Lower leg skin (tissue), 4 donors: ENCODE data around the gene RANBP3L. TPM values are rescaled to one million over a fixed set of nuclear protein-coding genes. Genes with fewer than 3 reads are reported as not detected.

Experiments used
- DNase-seq, 2 donors: peaks; one replicate each; pipeline ENCODE4 v3.0.0-alpha.2; 2019; ENCODE audit warnings: low spot score in 2 of 2
- H3K4me3 ChIP-seq: fragments of 200-600 bp; sonication (generic); 2 replicates; pipeline ENCODE4 v1.5.1; 2017; ENCODE audit warnings: mild to moderate bottlenecking, low read depth; ENCODE audit not compliant: poor library complexity, severe bottlenecking
- POLR2A ChIP-seq, 2 donors: fragments of 450-650 bp; IDR thresholded peaks; one replicate each; pipeline ENCODE4 v1.6.1; 2016 to 2017; ENCODE audit warnings: antibody characterized with exemption in 2 of 2, mild to moderate bottlenecking in 1 of 2, moderate library complexity in 1 of 2
- WGBS, 2 donors: methylation state at CpG; one replicate each; pipeline ENCODE4 v1.1.5; 2018; 5-methylcytosine and 5-hydroxymethylcytosine counted together
- intact Hi-C: fragments of 100-400 bp; cut with DNase I; formaldehyde crosslinking; loops from one replicate; pipeline ENCODE4 v1.15.0; 2023; ENCODE audit warnings: low total_unique reads
- total RNA-seq, 4 donors: library from RNA; depleted of rRNA; stranded (reverse); fragments of >200 nt; gene quantifications; one replicate each; pipeline ENCODE4 v1.1.0, GENCODE V29; 2016
- TF ChIP-seq, protein P1 (sequence below), 3 donors: fragments of 450-650 bp; IDR thresholded peaks; one replicate each; pipeline ENCODE4 v1.5.1; 2016; ENCODE audit warnings: antibody characterized with exemption in 3 of 3, mild to moderate bottlenecking in 3 of 3, moderate library complexity in 2 of 3

Gene RANBP3L
- total RNA-seq, 4 donors from 2014 or later = 0.25 to 2.0 (median 1.5) TPM

DNA sequence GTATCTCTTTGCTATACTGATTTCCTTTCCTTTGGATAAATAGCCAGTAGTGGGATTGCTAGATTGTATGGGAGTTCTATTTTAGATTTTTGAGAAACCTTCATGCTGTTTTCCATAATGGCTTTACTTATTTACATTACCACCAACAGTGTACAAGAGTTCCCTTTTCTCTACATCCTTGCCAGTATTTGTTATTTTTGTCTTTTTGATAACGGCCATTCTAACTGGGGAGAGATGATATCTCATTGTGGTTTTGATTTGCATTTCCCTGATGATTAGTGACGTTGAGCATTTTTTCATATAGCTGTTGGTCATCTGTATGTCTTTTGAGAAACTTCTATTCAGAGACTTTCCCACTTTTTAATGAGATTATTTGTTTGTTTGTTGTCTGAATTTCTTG, 85.8 kb downstream of the RANBP3L start:
- H3K4me3 ChIP-seq = no peak overlapping the region
- TF ChIP-seq POLR2A (IDR thresholded peaks at IDR 0.05) = no peak
- TF ChIP-seq, protein P1, sequence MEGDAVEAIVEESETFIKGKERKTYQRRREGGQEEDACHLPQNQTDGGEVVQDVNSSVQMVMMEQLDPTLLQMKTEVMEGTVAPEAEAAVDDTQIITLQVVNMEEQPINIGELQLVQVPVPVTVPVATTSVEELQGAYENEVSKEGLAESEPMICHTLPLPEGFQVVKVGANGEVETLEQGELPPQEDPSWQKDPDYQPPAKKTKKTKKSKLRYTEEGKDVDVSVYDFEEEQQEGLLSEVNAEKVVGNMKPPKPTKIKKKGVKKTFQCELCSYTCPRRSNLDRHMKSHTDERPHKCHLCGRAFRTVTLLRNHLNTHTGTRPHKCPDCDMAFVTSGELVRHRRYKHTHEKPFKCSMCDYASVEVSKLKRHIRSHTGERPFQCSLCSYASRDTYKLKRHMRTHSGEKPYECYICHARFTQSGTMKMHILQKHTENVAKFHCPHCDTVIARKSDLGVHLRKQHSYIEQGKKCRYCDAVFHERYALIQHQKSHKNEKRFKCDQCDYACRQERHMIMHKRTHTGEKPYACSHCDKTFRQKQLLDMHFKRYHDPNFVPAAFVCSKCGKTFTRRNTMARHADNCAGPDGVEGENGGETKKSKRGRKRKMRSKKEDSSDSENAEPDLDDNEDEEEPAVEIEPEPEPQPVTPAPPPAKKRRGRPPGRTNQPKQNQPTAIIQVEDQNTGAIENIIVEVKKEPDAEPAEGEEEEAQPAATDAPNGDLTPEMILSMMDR (IDR thresholded peaks at IDR 0.05) = no peak

DNA sequence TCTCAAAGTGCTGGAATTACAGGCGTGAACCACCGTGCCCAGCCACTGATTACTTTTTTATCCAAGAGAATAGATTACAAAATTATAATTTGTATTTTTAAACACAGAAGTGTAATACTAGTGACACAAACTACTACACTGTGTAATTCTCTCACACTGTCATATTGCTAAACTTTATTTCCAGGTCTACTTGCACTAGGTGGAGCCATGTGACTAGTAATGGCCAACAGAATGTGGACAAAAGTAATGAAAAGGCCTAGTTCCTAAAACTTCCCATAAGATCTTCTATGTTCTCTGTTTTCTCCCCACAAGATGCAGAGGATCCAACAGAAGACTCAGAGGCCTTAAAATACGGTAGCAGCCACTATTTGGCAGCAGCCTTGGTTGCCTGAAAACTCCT, 87.3 kb downstream of the RANBP3L start:
- WGBS, 2 donors = 93 to 94% methylated on average over 3 of the region's 3 CpGs
- DNase-seq = no peak
- intact Hi-C loops = no loop called here
- no peak for TF ChIP-seq POLR2A (IDR thresholded peaks at IDR 0.05)
- TF ChIP-seq, protein P1 (IDR thresholded peaks at IDR 0.05) = no peak
- no peak overlapping the region for H3K4me3 ChIP-seq

More for the DNA sequence above, 85.8 kb downstream of the RANBP3L start:
- intact Hi-C loops = no loop called here
- no peak for DNase-seq
- WGBS, 2 donors = 80 to 91% methylated on average over 2 of the region's 2 CpGs

DNA sequence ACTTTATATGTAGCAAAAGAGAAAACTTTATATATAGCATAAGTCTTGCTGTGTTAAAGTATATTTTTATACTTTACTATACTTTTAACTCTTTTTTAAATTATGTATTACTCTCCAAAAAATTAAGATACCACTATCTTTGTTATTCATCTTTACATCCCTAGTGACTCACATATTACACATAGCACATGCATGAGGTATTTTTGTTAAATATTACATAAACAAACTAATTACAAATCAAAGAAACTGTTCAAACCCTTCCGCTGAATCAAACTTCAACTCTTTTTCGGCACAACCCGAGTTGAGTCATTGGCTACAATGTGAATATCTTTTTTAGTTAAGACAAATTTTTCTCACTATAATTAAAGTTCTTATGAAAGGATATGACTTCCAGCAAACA, 92.0 kb downstream of the RANBP3L start:
- intact Hi-C loops = no loop called here
- no peak for DNase-seq

DNA sequence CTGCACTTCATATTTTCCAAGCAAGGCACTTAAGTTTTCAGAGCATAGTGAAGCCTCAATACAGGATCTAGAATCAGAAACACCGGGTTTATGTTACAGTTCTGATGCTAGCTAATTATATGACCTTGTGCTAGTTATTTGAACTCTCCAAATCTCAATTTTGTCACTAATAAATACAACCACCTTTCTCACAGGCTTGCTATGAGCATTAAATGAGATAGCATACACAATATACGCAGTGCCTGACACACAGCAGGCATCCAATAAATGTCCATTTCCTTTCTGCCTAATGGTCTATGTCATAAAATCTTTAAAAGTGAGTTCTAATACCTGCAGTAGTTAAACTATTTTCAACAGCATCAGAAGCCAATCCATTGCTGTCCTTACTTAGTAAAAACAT, 92.9 kb downstream of the RANBP3L start:
- intact Hi-C loops = no loop called here
- DNase-seq = no peak
- TF ChIP-seq, protein P1 (IDR thresholded peaks at IDR 0.05) = no peak
- TF ChIP-seq POLR2A (IDR thresholded peaks at IDR 0.05) = no peak
- whole genome bisulfite sequencing, 2 donors = 94 to 99% methylated on average over 2 of the region's 2 CpGs
- H3K4me3 ChIP-seq = no peak overlapping the region

More for the DNA sequence above, 92.0 kb downstream of the RANBP3L start:
- no peak overlapping the region for H3K4me3 ChIP-seq
- TF ChIP-seq, protein P1 (IDR thresholded peaks at IDR 0.05) = no peak
- no peak for TF ChIP-seq POLR2A (IDR thresholded peaks at IDR 0.05)
- WGBS, 2 donors = 81 to 84% methylated on average over 3 of the region's 3 CpGs

DNA sequence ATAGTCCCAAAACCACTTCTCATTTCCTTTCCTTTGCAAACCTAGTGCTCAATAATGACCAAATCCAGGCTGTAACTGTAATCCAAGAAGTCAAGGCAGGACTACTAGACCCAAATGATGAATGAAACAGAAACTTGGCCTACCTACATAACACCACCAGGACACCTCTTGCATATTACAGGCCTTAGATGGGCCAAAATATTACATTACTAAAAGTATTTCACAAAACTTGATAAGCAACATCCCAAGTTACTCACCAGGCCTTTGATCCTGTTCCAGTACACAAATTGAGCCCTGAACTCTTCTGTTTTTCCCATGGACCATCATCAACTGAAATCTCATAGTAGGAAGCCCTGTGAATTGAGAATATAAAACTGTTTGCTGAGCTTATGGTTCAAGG, 94.8 kb downstream of the RANBP3L start:
- TF ChIP-seq, protein P1 (IDR thresholded peaks at IDR 0.05) = no peak
- TF ChIP-seq POLR2A (IDR thresholded peaks at IDR 0.05) = no peak
- H3K4me3 ChIP-seq = no peak overlapping the region
- intact Hi-C loops = no loop called here
- no peak for DNase-seq

DNA sequence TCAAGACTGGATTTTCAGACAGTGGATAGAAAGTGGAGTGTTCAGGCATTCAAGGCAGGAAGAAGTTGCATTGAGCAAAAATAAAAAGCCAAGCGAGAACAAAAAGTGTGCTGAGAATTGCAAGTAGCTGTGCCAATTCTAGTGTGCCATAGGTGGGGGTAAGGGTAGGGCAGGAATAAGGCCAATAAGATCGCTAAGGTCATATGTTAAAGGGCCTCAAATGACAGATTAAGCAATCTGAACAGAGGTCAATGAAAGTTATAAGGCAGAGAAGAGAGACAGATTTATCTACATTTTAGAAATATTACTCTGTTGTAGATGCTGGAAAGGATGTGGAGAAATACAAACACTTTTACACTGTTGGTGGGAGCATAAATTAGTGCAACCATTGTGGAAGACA, 96.4 kb downstream of the RANBP3L start:
- no peak for DNase-seq
- WGBS, 2 donors = 96 to 99% methylated on average over 2 of the region's 2 CpGs
- intact Hi-C loops = no loop called here
- TF ChIP-seq, protein P1 (IDR thresholded peaks at IDR 0.05) = no peak
- no peak for TF ChIP-seq POLR2A (IDR thresholded peaks at IDR 0.05)
- no peak overlapping the region for H3K4me3 ChIP-seq
